ENCODE results near the gene VIM. TPM values are rescaled to one million over a fixed set of nuclear protein-coding genes. Genes with fewer than 3 reads are reported as not detected.

Gene VIM
- total RNA-seq, 2 donors from 2014 or later, result 539 to 1,025 TPM

GRCh38 chr10:17256051-17256450 is 28.0 kb downstream of the VIM start:
- intact Hi-C loops (cut with DNase I), result loop anchor here (5.0 kb wide), 1 partner anchor 409 kb away; no protein-coding TSS in a partner anchor
- H3K27me3 ChIP-seq, result no peaks in the 10 kb centered on the region
- WGBS, 2 donors, result 53 to 56% methylated on average over 1 of the region's 1 CpG
- TF ChIP-seq POLR2A (IDR thresholded peaks at IDR 0.05) (no peak), CTCF (IDR thresholded peaks at IDR 0.05) (no peak)
- no peaks in the 10 kb centered on the region for H3K4me1 ChIP-seq
- H3K36me3 ChIP-seq (replicated peaks in 1 of 2; ENCODE audit: insufficient read depth in 1 of 2, low read depth in 2 of 2), result no peaks in the 10 kb centered on the region
- no peaks in the 10 kb centered on the region for H3K9me3 ChIP-seq
- ATAC-seq (no peak), DNase-seq (no peak)
- no peak overlapping the region for H3K27ac ChIP-seq
- no peak overlapping the region for H3K4me3 ChIP-seq

GRCh38 chr10:17256627-17257026 is 28.6 kb downstream of the VIM start:
- DNase-seq (no peak), ATAC-seq (no peak)
- Histone ChIP-seq H3K27ac (no peak overlapping the region), H3K36me3 (replicated peaks in 1 of 2; ENCODE audit: insufficient read depth in 1 of 2, low read depth in 2 of 2) (no peaks in the 10 kb centered on the region), H3K4me3 (no peak overlapping the region), H3K4me1 (no peaks in the 10 kb centered on the region), H3K27me3 (no peaks in the 10 kb centered on the region), H3K9me3 (no peaks in the 10 kb centered on the region)
- TF ChIP-seq CTCF (IDR thresholded peaks at IDR 0.05) (no peak), POLR2A (IDR thresholded peaks at IDR 0.05) (no peak)
- 65 to 67% methylated on average over 5 of the region's 5 CpGs for WGBS, 2 donors
- intact Hi-C loops (cut with DNase I), result loop anchor here (5.0 kb wide), 1 partner anchor 409 kb away; no protein-coding TSS in a partner anchor

- no peaks in the 10 kb centered on the region for H3K27me3 ChIP-seq
- H3K36me3 ChIP-seq (replicated peaks in 1 of 2; ENCODE audit: insufficient read depth in 1 of 2, low read depth in 2 of 2), result no peaks in the 10 kb centered on the region
- DNase-seq (peak; percentile 63 to 76 (median 65)), ATAC-seq (peak; percentile 94)
- H3K4me1 ChIP-seq, result no peaks in the 10 kb centered on the region
- TF ChIP-seq CTCF (IDR thresholded peaks at IDR 0.05) (peak; percentile 56 to 92 (median 88)), POLR2A (IDR thresholded peaks at IDR 0.05) (no peak)
- intact Hi-C loops (cut with DNase I), result loop anchor here (5.0 kb wide), 1 partner anchor 410 kb away; no protein-coding TSS in a partner anchor
- H3K27ac ChIP-seq, result no peak overlapping the region
- no peak overlapping the region for H3K4me3 ChIP-seq
- 10 to 11% methylated on average over 8 of the region's 8 CpGs for WGBS, 2 donors
- peaks cover 0 to 4% (median 0%) of the 10 kb centered on the region in 3 donors for H3K9me3 ChIP-seq
Observed at GRCh38 chr10:17257466-17258321, 29.7 kb downstream of the VIM start.

GRCh38 chr10:17262502-17262901 is 34.5 kb downstream of the VIM start:
- DNase-seq (no peak), ATAC-seq (no peak)
- intact Hi-C loops (cut with DNase I), result no loop called here
- Histone ChIP-seq H3K27me3 (no peaks in the 10 kb centered on the region), H3K4me1 (no peaks in the 10 kb centered on the region), H3K9me3 (peaks cover 0 to 16% (median 0%) of the 10 kb centered on the region in 3 donors), H3K36me3 (replicated peaks in 1 of 2; ENCODE audit: insufficient read depth in 1 of 2, low read depth in 2 of 2) (no peaks in the 10 kb centered on the region), H3K4me3 (no peak overlapping the region), H3K27ac (no peak overlapping the region)
- WGBS, 2 donors, result 79 to 86% methylated on average over 4 of the region's 4 CpGs
- TF ChIP-seq POLR2A (IDR thresholded peaks at IDR 0.05), result no peak
- no peak for TF ChIP-seq CTCF (IDR thresholded peaks at IDR 0.05)
